ENCODE results near the gene PRR16.

DNA sequence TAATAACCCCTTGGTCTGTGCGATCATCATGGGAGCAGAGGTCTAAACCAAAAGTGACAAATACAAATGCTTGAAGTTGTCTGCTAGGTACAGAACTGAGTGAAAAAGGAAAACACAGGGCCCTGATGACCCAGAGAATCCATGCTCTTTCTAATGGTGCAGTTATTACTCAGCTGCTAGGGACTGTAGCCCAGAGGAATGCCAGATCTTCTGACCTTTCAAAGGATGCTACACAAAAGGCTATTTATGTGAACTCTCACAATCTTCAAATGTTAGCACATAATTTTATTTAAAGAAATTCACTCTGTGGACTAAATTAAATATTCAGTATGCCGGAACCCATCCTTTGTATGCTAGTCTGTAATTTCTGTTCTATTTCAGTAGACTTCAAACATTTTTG is 79.9 kb downstream of the PRR16 start:
- TF ChIP-seq POLR2AphosphoS5 (IDR thresholded peaks at IDR 0.05; ENCODE audit: low read depth, low read length) (no peak), POLR2A (IDR thresholded peaks at IDR 0.05; ENCODE audit: low read depth, low read length) (no peak), TAF1 (IDR thresholded peaks at IDR 0.05; ENCODE audit: low read depth, low read length) (no peak), POU2F2 (IDR thresholded peaks at IDR 0.05; ENCODE audit: low read depth, low read length) (no peak), PAX5 (IDR thresholded peaks at IDR 0.05; ENCODE audit: insufficient read depth, low read length, severe bottlenecking) (no peak), SPI1 (IDR thresholded peaks at IDR 0.05; ENCODE audit: low read depth, low read length) (no peak)
